Right atrium auricular region (tissue), 2 donors: ENCODE data around the gene DNM1. TPM values are rescaled to one million over a fixed set of nuclear protein-coding genes. Genes with fewer than 3 reads are reported as not detected.

ENCODE experiments used
- DNase-seq: peaks from one replicate; pipeline ENCODE4 v3.0.0-alpha.2; 2019; ENCODE audit warnings: low spot score
- H3K27ac ChIP-seq, 2 donors: fragments of 200-600 bp; sonication (generic); 1 replicate in 1 of 2; 2 replicates in 1 of 2; pipeline ENCODE4 v1.5.1; 2016 to 2019
- H3K27me3 ChIP-seq, 2 donors: fragments of 200-600 bp; sonication (generic); one replicate each; pipeline versions ENCODE4 v1.5.1 to v1.6.0; 2017 to 2019
- H3K36me3 ChIP-seq: fragments of 200-600 bp; sonication (generic); one replicate; pipeline ENCODE4 v1.5.1; 2016
- H3K4me1 ChIP-seq, 2 donors: fragments of 200-600 bp; sonication (generic); one replicate each; pipeline versions ENCODE4 v1.5.1 to v1.6.0; 2017 to 2019
- H3K4me3 ChIP-seq, 2 donors: fragments of 200-600 bp; sonication (generic); 1 replicate in 1 of 2; 2 replicates in 1 of 2; pipeline ENCODE4 v1.5.1; 2017 to 2019; ENCODE audit warnings: mild to moderate bottlenecking in 1 of 2, moderate library complexity in 1 of 2
- H3K9me3 ChIP-seq, 2 donors: fragments of 200-600 bp; sonication (generic); one replicate each; pipeline ENCODE4 v1.5.1; 2019
- CTCF ChIP-seq, 2 donors: fragments of 200-600 bp; sonication (generic); IDR thresholded peaks; one replicate each; pipeline ENCODE4 v1.5.1; 2019; ENCODE audit warnings: antibody characterized with exemption in 2 of 2
- total RNA-seq, 2 donors: library from RNA; depleted of rRNA; stranded (reverse); fragments of >200 nt; gene quantifications; one replicate each; pipeline ENCODE4 v1.1.0, GENCODE V29; 2016

DNM1 gene
- total RNA-seq, 2 donors from 2014 or later, result 2.5 to 3.9 TPM

- no peak for DNase-seq
- peak overlapping the region; percentile 46 to 48 for H3K27ac ChIP-seq
- H3K4me3 ChIP-seq, result no peak overlapping the region
Measured at GRCh38 chr9:128232528-128233428, 29.6 kb downstream of the DNM1 start.

GRCh38 chr9:128233817-128234406 lies 30.7 kb downstream of the DNM1 start:
- no peak for TF ChIP-seq CTCF (IDR thresholded peaks at IDR 0.05)
- no peak for DNase-seq
- no peaks in the 10 kb centered on the region for H3K9me3 ChIP-seq

More at GRCh38 chr9:128232528-128233428, 29.6 kb downstream of the DNM1 start:
- Histone ChIP-seq H3K9me3 (no peaks in the 10 kb centered on the region), H3K36me3 (no peaks in the 10 kb centered on the region), H3K27me3 (no peaks in the 10 kb centered on the region), H3K4me1 (no peaks in the 10 kb centered on the region)
- no peak for TF ChIP-seq CTCF (IDR thresholded peaks at IDR 0.05)

GRCh38 chr9:128242124-128242523 lies 38.9 kb downstream of the DNM1 start:
- Histone ChIP-seq H3K9me3 (no peaks in the 10 kb centered on the region), H3K4me3 (no peak overlapping the region), H3K4me1 (peaks cover 0 to 33% of the 10 kb centered on the region in 2 donors), H3K36me3 (no peaks in the 10 kb centered on the region), H3K27ac (peak overlapping the region; percentile 75 to 80), H3K27me3 (no peaks in the 10 kb centered on the region)
- TF ChIP-seq CTCF (IDR thresholded peaks at IDR 0.05), result no peak
- no peak for DNase-seq

More at GRCh38 chr9:128233817-128234406, 30.7 kb downstream of the DNM1 start:
- no peaks in the 10 kb centered on the region for H3K27me3 ChIP-seq
- no peaks in the 10 kb centered on the region for H3K36me3 ChIP-seq
- no peak overlapping the region for H3K4me3 ChIP-seq
- H3K27ac ChIP-seq, result no peak overlapping the region
- no peaks in the 10 kb centered on the region for H3K4me1 ChIP-seq

GRCh38 chr9:128242828-128243214 lies 39.6 kb downstream of the DNM1 start:
- no peak overlapping the region for H3K4me3 ChIP-seq
- no peaks in the 10 kb centered on the region for H3K9me3 ChIP-seq
- peak overlapping the region; percentile 75 to 80 for H3K27ac ChIP-seq
- no peaks in the 10 kb centered on the region for H3K27me3 ChIP-seq
- peaks cover 0 to 33% of the 10 kb centered on the region in 2 donors for H3K4me1 ChIP-seq
- DNase-seq, result peak; percentile 70
- no peaks in the 10 kb centered on the region for H3K36me3 ChIP-seq
- no peak for TF ChIP-seq CTCF (IDR thresholded peaks at IDR 0.05)

- TF ChIP-seq CTCF (IDR thresholded peaks at IDR 0.05), result no peak
- H3K9me3 ChIP-seq, result no peaks in the 10 kb centered on the region
- no peaks in the 10 kb centered on the region for H3K36me3 ChIP-seq
- no peak for DNase-seq
- peak overlapping the region in 1 of 2 donors; percentile 47 for H3K4me3 ChIP-seq
- peak overlapping the region; percentile 75 to 80 for H3K27ac ChIP-seq
- peaks cover 0 to 33% of the 10 kb centered on the region in 2 donors for H3K4me1 ChIP-seq
- no peaks in the 10 kb centered on the region for H3K27me3 ChIP-seq
Measured at GRCh38 chr9:128243215-128244018, 40.2 kb downstream of the DNM1 start.
